ENCODE data around the gene PNMA6A.

The PNMA6A gene

DNA sequence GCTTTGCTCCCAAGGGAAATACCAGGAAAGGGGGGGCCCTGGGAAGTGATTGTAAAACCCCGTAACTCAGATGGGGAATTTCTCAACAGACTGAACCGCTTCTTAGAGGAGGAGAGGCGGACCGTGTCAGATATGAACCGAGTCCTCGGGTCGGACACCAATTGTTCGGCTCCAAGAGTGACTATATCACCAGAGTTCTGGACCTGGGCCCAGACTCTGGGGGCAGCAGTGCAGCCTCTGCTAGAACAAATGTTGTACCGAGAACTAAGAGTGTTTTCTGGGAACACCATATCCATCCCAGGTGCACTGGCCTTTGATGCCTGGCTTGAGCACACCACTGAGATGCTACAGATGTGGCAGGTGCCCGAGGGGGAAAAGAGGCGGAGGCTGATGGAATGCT is 15.0 kb upstream of the PNMA6A start:
- Histone ChIP-seq H3K27me3 (ENCODE audit: control insufficient read depth, insufficient read depth, low read length) (no peaks in the 10 kb centered on the region), H3K9ac (no peak overlapping the region), H3K4me2 (ENCODE audit: low read length) (no peak overlapping the region), H3K79me2 (no peaks in the 10 kb centered on the region), H2AFZ (no peak overlapping the region), H3K4me1 (no peaks in the 10 kb centered on the region), H3K36me3 (ENCODE audit: control insufficient read depth, insufficient read depth, low read length) (no peaks in the 10 kb centered on the region), H3K4me3 (ENCODE audit: low read depth, low read length) (no peak overlapping the region), H3K27ac (no peak overlapping the region), H3K9me3 (ENCODE audit: control insufficient read depth, low read length) (no peaks in the 10 kb centered on the region)
- TF ChIP-seq CTCF (IDR thresholded peaks at IDR 0.05): no peak

DNA sequence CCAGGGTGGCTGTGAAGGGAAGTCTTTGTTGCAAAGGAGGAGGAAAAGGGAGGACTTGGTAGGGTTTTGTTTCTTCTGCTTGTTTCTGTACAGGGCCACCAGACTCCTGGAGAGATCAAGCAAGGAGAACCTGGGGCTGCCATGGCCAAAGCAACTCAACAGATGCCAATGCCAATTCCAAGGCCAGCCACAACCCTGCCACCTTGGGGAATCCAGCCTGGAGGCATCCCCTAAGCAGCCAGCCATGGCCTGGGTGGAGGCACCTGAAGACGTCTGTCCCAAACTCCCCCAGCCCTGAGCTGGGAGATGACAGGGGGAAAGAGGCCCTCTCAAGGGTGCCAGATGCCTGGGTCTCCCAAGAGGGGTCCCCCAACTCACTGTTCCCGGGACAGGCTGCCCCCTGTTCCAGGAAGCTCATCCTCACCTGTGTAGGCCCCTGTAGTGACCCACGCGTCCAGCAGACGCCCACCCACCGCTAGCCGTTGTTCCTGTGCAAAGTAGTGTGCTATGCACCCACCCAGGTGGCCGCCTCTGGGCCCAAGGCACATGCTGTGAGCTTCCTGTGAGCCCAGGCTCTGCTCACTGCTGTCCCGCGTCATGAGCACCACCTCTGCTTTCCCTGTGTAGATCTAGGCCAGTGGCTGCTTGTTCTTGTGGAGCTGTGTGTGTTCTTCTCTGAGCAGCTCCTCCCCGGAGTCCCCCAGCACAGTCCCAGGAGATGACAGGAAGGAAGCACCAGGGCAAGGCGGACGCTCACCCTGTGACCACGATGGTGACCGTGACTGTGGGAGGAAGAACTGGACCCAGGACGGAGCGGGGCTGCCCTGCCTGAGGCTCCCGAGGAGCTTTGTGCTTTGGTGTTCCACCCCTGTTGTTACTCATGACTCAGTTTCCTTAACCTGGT is 12.8 kb upstream of the PNMA6A start:
- no peaks in the 10 kb centered on the region for H3K4me1 ChIP-seq
- H3K9me3 ChIP-seq (ENCODE audit: control insufficient read depth, low read length): no peaks in the 10 kb centered on the region
- no peak overlapping the region for H3K4me3 ChIP-seq (ENCODE audit: low read depth, low read length)
- no peak overlapping the region for H3K27ac ChIP-seq
- H3K27me3 ChIP-seq (ENCODE audit: control insufficient read depth, insufficient read depth, low read length): no peaks in the 10 kb centered on the region
- no peak overlapping the region for H3K4me2 ChIP-seq (ENCODE audit: low read length)
- no peaks in the 10 kb centered on the region for H3K79me2 ChIP-seq
- no peak for TF ChIP-seq CTCF (IDR thresholded peaks at IDR 0.05)
- H3K9ac ChIP-seq: no peak overlapping the region
- no peaks in the 10 kb centered on the region for H3K36me3 ChIP-seq (ENCODE audit: control insufficient read depth, insufficient read depth, low read length)
- H2AFZ ChIP-seq: no peak overlapping the region

DNA sequence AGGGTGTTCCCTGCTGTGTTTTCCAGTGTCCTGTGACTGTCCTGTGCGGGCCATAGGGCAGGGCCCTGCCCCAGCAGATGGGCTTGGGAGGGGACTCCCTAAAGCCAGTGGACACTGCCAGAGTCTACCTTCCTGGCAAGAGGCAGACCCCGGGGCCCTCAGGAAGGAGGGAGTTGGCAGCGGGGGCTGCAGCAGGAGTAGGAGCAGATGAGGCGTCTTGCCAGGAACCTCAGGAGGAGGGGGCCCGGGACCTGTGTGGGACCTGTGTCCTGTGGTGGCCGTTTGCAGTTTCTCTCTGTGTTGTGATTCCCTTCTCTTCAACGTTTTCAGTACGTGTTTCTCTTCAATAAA is 12.2 kb upstream of the PNMA6A start:
- H3K36me3 ChIP-seq (ENCODE audit: control insufficient read depth, insufficient read depth, low read length): no peaks in the 10 kb centered on the region
- no peak overlapping the region for H3K9ac ChIP-seq
- no peaks in the 10 kb centered on the region for H3K79me2 ChIP-seq
- no peaks in the 10 kb centered on the region for H3K9me3 ChIP-seq (ENCODE audit: control insufficient read depth, low read length)
- TF ChIP-seq CTCF (IDR thresholded peaks at IDR 0.05): no peak
- no peak overlapping the region for H3K27ac ChIP-seq
- no peaks in the 10 kb centered on the region for H3K27me3 ChIP-seq (ENCODE audit: control insufficient read depth, insufficient read depth, low read length)
- H2AFZ ChIP-seq: no peak overlapping the region
- no peak overlapping the region for H3K4me3 ChIP-seq (ENCODE audit: low read depth, low read length)
- no peaks in the 10 kb centered on the region for H3K4me1 ChIP-seq
- no peak overlapping the region for H3K4me2 ChIP-seq (ENCODE audit: low read length)

- no peak overlapping the region for H3K27ac ChIP-seq
- H3K9me3 ChIP-seq (ENCODE audit: control insufficient read depth, low read length): no peaks in the 10 kb centered on the region
- H2AFZ ChIP-seq: no peak overlapping the region
- no peak overlapping the region for H3K9ac ChIP-seq
- no peak for TF ChIP-seq CTCF (IDR thresholded peaks at IDR 0.05)
- no peak overlapping the region for H3K4me3 ChIP-seq (ENCODE audit: low read depth, low read length)
- H3K4me1 ChIP-seq: no peaks in the 10 kb centered on the region
- no peaks in the 10 kb centered on the region for H3K27me3 ChIP-seq (ENCODE audit: control insufficient read depth, insufficient read depth, low read length)
- H3K79me2 ChIP-seq: no peaks in the 10 kb centered on the region
- H3K36me3 ChIP-seq (ENCODE audit: control insufficient read depth, insufficient read depth, low read length): no peaks in the 10 kb centered on the region
- no peak overlapping the region for H3K4me2 ChIP-seq (ENCODE audit: low read length)
Measured at GRCh38 chrX:153061732-153062131, 10.5 kb upstream of the PNMA6A start.

- H3K9ac ChIP-seq: no peak overlapping the region
- H2AFZ ChIP-seq: no peak overlapping the region
- no peak overlapping the region for H3K4me3 ChIP-seq (ENCODE audit: low read depth, low read length)
- no peaks in the 10 kb centered on the region for H3K79me2 ChIP-seq
- H3K27me3 ChIP-seq (ENCODE audit: control insufficient read depth, insufficient read depth, low read length): no peaks in the 10 kb centered on the region
- H3K4me2 ChIP-seq (ENCODE audit: low read length): no peak overlapping the region
- no peak overlapping the region for H3K27ac ChIP-seq
- H3K4me1 ChIP-seq: no peaks in the 10 kb centered on the region
- no peaks in the 10 kb centered on the region for H3K9me3 ChIP-seq (ENCODE audit: control insufficient read depth, low read length)
- no peaks in the 10 kb centered on the region for H3K36me3 ChIP-seq (ENCODE audit: control insufficient read depth, insufficient read depth, low read length)
- no peak for TF ChIP-seq CTCF (IDR thresholded peaks at IDR 0.05)
Measured at GRCh38 chrX:153063315-153063714, 8.9 kb upstream of the PNMA6A start.
